ENCODE measurements around the gene GPANK1.
A peak's percentile ranks its signal among the peaks of the same experiment; 100 is the strongest.

The GPANK1 gene

GRCh38 chr6:31636698-31637596 lies 27.9 kb downstream of the GPANK1 start:
- DNase-seq: no peak

DNA sequence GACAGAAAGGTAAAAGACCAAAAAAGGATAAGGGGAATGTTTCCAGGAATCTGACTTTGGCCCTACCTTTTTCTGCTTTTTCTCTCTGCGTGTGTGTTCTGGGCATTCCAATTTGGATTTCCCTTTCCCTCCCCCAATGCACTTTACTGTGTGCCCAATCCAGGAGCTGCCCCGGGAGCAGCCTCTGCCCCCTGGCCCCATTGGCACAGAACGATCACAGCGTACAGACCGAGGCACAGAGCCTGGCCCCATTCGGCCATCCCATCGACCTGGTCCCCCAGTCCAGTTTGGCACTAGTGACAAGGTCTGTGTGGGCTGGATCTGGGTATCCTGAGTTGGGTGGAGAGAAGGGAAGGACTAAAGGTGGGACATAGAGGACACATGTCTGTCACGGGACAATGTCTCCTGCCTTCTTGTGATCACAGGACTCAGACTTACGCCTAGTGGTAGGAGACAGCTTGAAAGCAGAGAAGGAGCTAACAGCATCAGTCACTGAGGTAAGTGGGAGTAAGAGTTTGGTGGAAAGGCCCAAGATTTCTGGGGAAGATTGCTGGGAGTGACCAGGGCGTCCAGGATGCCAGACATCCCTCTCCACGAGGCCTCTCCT lies 29.7 kb downstream of the GPANK1 start:
- no peak for DNase-seq

DNA sequence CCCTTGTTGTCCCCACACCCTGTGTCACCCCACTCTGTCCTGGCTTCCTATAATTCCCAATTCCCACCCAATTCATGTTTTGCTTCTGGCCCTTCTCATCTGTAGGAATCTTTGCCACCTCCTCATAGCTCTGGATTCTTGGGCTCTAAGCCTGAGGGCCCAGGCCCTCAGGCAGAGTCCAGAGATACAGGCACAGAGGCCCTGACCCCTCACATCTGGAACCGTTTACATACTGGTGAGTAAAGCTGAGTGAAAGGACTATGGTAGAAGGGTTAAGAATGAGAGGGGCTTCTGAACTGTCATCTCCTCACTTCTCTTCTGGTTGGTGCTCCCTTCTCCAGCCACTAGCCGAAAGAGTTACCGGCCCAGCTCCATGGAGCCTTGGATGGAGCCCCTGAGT lies 30.7 kb downstream of the GPANK1 start:
- no peak for DNase-seq

GRCh38 chr6:31633447-31633846 lies 31.4 kb downstream of the GPANK1 start:
- DNase-seq: no peak

DNA sequence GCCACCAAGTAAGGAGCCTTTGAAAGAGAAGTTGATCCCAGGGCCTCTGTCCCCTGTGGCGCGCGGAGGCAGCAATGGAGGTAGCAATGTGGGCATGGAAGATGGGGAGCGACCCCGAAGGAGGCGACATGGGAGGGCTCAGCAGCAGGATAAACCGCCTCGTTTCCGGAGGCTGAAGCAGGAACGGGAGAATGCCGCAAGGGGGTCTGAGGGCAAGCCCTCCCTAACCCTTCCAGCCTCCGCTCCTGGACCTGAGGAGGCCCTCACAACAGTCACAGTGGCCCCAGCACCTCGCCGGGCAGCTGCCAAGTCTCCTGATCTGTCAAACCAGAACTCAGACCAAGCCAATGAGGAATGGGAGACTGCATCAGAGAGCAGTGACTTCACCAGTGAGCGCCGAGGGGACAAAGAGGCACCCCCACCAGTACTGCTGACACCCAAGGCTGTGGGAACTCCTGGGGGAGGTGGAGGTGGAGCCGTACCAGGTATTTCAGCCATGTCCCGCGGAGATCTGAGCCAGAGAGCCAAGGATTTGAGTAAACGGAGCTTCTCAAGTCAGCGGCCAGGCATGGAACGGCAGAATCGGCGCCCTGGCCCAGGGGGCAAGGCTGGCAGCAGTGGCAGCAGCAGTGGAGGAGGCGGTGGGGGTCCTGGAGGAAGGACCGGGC lies 32.4 kb downstream of the GPANK1 start:
- DNase-seq: no peak

DNA sequence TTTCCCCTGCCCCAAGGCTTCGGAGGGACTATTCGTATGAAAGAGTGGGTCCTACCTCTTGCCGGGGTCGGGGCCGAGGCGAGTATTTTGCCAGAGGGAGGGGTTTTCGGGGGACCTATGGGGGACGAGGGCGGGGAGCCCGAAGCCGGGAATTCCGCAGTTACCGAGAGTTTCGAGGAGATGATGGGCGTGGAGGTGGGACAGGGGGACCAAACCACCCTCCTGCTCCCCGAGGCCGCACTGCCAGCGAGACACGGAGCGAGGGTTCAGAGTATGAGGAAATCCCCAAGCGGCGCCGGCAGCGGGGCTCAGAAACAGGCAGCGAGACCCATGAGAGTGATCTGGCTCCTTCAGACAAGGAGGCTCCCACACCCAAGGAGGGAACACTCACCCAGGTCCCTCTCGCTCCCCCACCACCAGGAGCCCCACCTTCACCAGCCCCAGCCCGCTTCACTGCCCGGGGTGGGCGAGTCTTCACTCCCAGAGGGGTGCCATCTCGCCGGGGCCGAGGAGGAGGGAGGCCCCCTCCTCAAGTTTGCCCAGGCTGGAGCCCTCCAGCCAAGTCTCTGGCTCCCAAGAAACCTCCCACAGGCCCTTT lies 33.0 kb downstream of the GPANK1 start:
- no peak for DNase-seq

DNA sequence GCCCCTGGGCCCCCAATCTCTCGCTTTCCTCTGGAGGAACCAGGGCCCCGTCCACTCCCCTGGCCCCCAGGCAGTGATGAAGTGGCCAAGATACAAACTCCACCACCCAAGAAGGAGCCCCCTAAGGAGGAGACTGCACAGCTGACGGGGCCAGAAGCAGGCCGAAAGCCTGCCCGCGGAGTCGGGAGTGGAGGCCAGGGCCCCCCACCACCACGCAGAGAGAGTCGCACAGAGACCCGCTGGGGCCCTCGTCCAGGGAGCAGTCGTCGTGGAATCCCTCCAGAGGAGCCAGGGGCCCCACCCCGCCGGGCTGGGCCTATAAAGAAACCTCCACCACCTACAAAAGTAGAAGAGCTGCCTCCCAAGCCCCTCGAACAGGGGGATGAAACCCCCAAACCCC lies 33.6 kb downstream of the GPANK1 start:
- no peak for DNase-seq

GRCh38 chr6:31630177-31630934 lies 34.4 kb downstream of the GPANK1 start:
- DNase-seq: no peak

GRCh38 chr6:31629014-31629413 lies 35.8 kb downstream of the GPANK1 start:
- no peak for DNase-seq

- DNase-seq: no peak
Measured at GRCh38 chr6:31627690-31628287, 37.0 kb downstream of the GPANK1 start.

- DNase-seq: no peak
Measured at GRCh38 chr6:31626952-31627351, 37.8 kb downstream of the GPANK1 start.

DNA sequence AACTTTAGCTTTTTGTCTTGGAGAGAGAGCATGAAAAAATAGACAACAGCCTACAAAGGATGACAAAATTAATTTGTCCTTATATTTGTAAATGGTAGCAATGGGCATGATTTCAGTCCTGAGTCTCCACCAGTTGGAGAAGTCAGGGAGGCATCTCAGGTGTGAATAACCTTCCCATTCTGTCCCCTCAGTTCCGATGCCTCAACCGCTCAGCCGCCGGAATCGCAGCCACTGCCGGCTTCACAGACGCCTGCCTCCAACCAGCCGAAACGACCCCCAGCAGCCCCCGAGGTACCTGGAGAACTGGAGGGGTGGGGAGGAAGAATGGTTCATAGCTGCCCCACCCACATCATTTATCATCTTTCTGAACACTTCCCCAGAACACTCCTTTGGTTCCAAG lies 40.7 kb downstream of the GPANK1 start:
- DNase-seq: no peak

GRCh38 chr6:31622684-31623091 lies 42.1 kb downstream of the GPANK1 start:
- DNase-seq: no peak

GRCh38 chr6:31621991-31622390 lies 42.8 kb downstream of the GPANK1 start:
- no peak for DNase-seq

GRCh38 chr6:31621320-31621939 lies 43.4 kb downstream of the GPANK1 start:
- DNase-seq: no peak

DNA sequence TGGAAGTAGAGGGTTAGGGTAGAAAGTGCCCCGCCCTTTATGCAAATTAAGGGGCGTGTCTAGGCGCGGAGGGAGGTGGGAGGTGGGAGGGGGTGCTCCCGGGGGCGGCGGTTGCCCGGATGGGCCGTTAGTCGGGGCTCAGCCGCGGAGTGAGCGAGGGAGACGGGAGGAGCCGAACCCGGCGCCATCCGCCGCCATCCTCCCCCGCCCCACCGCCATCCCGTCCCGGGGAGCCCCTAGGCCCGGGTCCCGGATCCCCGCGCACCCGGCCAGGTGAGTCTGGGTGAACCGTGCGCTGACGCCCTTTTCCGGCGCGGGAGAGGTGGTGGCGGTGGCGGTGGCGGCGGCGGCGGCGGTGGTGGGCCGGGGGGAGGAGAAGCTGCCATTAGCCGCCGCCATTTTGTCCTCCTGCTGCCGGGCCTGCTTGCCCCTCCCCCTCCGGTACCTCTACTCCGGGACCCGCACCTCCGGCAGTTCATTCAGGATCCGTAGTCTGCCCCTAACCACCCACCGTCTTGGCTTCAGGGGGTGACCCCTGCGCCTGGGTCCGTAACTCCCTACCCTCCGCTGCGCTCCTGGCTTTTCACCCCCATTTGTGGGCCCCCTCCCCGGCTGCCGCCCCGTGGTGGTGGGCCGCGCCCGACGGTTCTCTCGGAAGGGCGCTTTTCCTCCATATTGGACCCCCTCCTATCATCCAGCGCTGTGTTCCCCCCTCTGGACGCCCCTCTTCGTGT lies 44.0 kb downstream of the GPANK1 start, which contains the start of gene PRRC2A:
Gene PRRC2A, plus strand, starts transcription at position 130 of the 734 bp plus-strand sequence. CDS start 2,075 bp downstream, outside the sequence.
- DNase-seq: no peak

GRCh38 chr6:31619805-31620585 lies 44.8 kb downstream of the GPANK1 start:
- DNase-seq: peak; percentile 99

DNA sequence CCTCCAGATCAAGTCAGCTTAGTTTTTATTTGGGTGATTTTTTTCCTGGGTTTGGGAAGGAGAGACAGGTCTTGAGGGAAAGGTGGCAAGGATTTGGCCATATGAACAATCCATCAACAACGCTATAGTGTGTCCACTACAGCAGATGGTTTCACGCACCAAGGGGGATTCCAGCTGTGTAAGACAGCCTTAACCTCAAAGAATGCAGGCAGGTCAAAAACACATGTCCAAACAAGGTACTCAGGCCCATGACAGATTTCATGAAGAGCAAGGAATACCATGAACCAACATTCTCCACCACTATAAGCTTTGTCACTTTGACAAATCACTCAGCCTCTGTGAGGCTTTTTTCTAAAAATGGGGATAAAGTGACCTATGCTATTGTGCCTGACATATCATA lies 47.8 kb downstream of the GPANK1 start:
- no peak for DNase-seq

- no peak for DNase-seq
Measured at GRCh38 chr6:31615748-31616147, 49.0 kb downstream of the GPANK1 start.

Measured in islet precursor cell (in vitro differentiated cells).